Large intestine (tissue), 3 donors: Measurements from ENCODE around the gene CLIP1. TPM values are rescaled to one million over a fixed set of nuclear protein-coding genes. Genes with fewer than 3 reads are reported as not detected.
"Not testable (repeated sequence)": the region's sequence is repeated elsewhere in the genome, so short reads cannot be mapped to it uniquely, and the experiment has no call there.

Source experiments
- DNase-seq, 2 donors: peaks; one replicate each; pipeline versions ENCODE4 v3.0.0 to v3.0.0-alpha.2; 2013
- H3K27ac ChIP-seq: one replicate; pipeline ENCODE4 v1.5.1; 2013; ENCODE audit warnings: low read length
- H3K27me3 ChIP-seq: 2 replicates; pipeline ENCODE4 v1.6.1; 2013; ENCODE audit warnings: low read length; ENCODE audit not compliant: control insufficient read depth, insufficient read depth
- H3K36me3 ChIP-seq: 2 replicates; pipeline ENCODE4 v1.6.1; 2013; ENCODE audit warnings: low read length; ENCODE audit not compliant: control insufficient read depth, insufficient read depth
- H3K4me1 ChIP-seq: one replicate; pipeline ENCODE4 v1.6.1; 2013; ENCODE audit warnings: low read length; ENCODE audit not compliant: control insufficient read depth, insufficient read depth
- H3K4me3 ChIP-seq: one replicate; pipeline ENCODE4 v1.5.1; 2013; ENCODE audit warnings: low read length
- H3K9me3 ChIP-seq: one replicate; pipeline ENCODE4 v1.6.1; 2013; ENCODE audit warnings: mild to moderate bottlenecking, low read depth, low read length, moderate library complexity; ENCODE audit not compliant: control insufficient read depth
- WGBS: methylation state at CpG from one replicate; pipeline ENCODE4 v1.1.5; 2013; ENCODE audit warnings: low lambda C conversion rate; ENCODE audit not compliant: insufficient coverage; 5-methylcytosine and 5-hydroxymethylcytosine counted together
- polyA plus RNA-seq: library from polyadenylated mRNA; unstranded; fragments of 120-200 nt; gene quantifications from one replicate; pipeline ENCODE4 v1.2.1, GENCODE V29; 2013

Gene CLIP1
- polyA plus RNA-seq, 1 donor = 37.3 TPM

DNA sequence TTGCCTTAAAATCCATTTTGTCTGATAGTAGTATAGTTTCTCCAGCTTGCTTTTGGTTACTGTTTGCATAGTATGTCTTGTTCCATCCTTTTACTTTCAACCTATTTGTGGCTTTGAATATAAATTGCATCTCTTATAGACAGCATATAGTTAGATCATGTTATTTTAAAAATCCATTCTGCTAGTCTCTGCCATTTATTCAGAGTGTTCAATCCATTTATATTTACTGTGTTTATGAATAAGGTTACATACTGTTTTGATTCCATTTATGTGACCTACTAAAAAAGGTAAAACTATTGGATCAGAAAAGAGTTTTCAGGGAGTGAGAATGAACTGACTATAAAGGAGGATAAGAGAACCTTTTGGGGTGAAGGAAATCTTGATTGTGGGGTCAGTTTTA, 126.6 kb downstream of the CLIP1 start:
- Histone ChIP-seq H3K27ac (no peak overlapping the region), H3K9me3 (no peaks in the 10 kb centered on the region), H3K4me1 (no peaks in the 10 kb centered on the region), H3K4me3 (no peak overlapping the region), H3K27me3 (no peaks in the 10 kb centered on the region), H3K36me3 (peaks cover 30% of the 10 kb centered on the region)
- no peak for DNase-seq

DNA sequence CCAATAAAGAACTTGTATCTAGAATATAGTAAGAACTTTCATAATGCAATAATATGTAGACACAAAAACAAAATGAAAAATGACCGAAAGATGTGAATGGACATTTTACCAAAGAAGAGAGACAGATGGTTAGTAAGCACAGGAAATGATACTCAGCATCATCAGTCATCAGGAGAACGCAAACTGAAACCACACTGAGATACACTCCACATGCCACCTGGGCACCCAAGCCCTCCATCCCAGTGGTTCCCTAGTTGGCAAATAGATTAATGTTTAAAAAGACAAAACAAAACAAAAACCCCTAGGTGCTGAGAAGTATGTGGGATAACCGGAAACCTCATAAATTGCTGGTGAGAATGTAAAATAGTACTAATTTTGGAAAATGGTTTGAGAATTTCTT, 129.4 kb downstream of the CLIP1 start:
- Histone ChIP-seq H3K4me1 (no peaks in the 10 kb centered on the region), H3K9me3 (no peaks in the 10 kb centered on the region), H3K27ac (no peak overlapping the region), H3K4me3 (no peak overlapping the region), H3K27me3 (no peaks in the 10 kb centered on the region), H3K36me3 (peaks cover 21% of the 10 kb centered on the region)
- 80% methylated on average over 1 of the region's 3 CpGs for WGBS
- no peak for DNase-seq

DNA sequence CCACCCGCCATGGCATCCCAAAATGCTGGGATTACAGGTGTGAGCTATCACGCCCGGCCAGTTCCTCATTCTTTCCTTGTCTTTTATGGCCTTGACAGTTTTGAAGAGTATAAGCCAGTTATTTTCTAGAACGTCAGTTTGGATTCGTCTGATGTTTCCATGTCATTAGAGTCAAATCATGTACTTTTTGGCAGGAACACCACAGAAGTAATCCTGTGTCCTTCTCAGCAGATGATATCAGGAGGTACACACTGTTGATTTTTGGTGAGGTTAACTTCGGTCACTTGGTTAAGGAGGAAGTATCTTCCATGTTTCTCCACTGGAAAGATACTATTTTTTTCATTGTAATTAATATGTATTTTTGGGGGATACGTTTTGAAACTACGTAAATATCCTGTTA, 131.0 kb downstream of the CLIP1 start:
- Histone ChIP-seq H3K4me3 (no peak overlapping the region), H3K4me1 (no peaks in the 10 kb centered on the region), H3K36me3 (peaks cover 12% of the 10 kb centered on the region), H3K27me3 (no peaks in the 10 kb centered on the region), H3K27ac (no peak overlapping the region), H3K9me3 (no peaks in the 10 kb centered on the region)
- DNase-seq = no peak
- 100% methylated on average over 2 of the region's 8 CpGs for WGBS

DNA sequence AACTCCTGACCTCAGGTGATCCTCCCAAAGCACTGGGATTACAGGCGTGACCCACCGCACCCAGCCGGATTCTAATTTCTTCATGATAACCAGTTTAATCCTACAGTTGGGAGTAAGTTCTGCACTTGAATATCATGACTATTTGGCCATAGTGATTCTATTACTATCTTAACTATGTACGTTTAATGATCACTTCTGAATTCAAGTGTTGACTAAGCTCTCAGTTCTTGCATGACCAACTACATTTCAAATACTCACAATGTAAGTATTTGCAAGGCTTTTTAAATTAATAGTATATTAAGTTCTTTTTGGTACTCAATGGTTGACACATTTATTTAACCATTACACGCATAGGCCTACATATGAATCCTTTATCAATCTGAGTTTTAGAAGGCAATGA, 138.8 kb downstream of the CLIP1 start:
- no peak for DNase-seq
- H3K9me3 ChIP-seq = no peaks in the 10 kb centered on the region
- 100% methylated on average over 2 of the region's 5 CpGs for WGBS
- H3K27me3 ChIP-seq = no peaks in the 10 kb centered on the region
- no peak overlapping the region for H3K4me3 ChIP-seq
- no peak overlapping the region for H3K27ac ChIP-seq
- no peaks in the 10 kb centered on the region for H3K4me1 ChIP-seq
- peaks cover 20% of the 10 kb centered on the region for H3K36me3 ChIP-seq

DNA sequence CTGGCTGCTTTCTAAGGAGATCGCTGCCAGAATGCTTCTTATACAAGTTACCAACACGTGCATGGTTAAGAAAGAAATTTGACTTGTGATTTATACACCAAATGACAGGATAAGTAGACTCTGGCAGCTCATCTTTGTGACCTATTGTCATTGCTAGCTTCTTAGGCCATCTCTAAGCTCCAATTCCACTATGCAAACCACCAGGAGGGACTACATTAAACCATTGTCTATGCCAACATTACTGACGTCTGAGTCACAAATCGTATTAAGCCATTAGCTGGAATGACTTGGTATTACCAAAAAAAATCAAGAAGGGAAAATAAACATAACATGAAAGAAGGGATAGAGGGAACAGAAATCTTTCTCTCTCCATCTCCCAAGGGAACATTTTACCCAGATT, 140.4 kb downstream of the CLIP1 start:
- no peak for DNase-seq
- no peak overlapping the region for H3K27ac ChIP-seq
- WGBS = 39% methylated on average over 2 of the region's 4 CpGs
- peaks cover 28% of the 10 kb centered on the region for H3K36me3 ChIP-seq
- H3K9me3 ChIP-seq = no peaks in the 10 kb centered on the region
- H3K4me1 ChIP-seq = no peaks in the 10 kb centered on the region
- H3K4me3 ChIP-seq = no peak overlapping the region
- no peaks in the 10 kb centered on the region for H3K27me3 ChIP-seq

DNA sequence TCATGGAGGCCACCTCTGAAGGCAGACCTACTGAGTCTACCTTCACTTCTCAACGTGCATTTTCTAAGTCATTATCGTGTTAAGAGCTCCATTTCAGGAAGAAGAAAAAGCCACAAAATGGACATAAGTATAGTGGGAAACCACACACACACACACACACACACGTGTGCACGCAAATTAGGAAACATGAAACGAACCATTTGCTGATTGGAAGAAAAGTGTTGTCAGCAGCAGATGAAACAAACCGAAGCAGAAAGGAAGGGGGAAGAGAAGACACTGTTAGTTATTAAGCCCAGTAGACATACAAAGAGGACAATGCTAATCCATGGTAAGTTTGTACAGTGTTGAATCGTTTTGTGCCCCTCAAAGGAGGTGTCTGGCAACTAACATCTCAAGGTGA, 146.2 kb downstream of the CLIP1 start:
- no peak overlapping the region for H3K4me3 ChIP-seq
- WGBS = 100% methylated on average over 1 of the region's 7 CpGs
- no peaks in the 10 kb centered on the region for H3K9me3 ChIP-seq
- H3K27me3 ChIP-seq = no peaks in the 10 kb centered on the region
- DNase-seq = no peak
- H3K27ac ChIP-seq = no peak overlapping the region
- peaks cover 30% of the 10 kb centered on the region for H3K36me3 ChIP-seq
- H3K4me1 ChIP-seq = no peaks in the 10 kb centered on the region

DNA sequence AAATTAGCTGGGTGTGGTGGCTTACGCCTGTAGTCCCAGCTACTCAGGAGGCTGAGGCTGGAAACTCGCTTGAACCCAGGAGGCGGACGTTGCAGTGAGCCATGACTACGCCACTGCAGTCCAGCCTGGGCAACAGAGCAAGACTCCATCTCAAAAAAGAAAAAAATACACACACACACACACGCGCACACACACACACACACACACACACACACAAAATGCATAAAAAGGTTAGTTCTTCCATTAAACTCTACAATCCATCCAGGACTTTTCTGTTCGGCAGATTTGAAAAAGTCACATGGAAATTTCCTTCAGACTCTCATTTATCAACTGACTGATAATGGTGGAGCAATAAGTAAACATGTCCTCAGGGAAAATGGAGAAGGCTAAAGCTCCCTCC, 147.0 kb downstream of the CLIP1 start:
- no peaks in the 10 kb centered on the region for H3K4me1 ChIP-seq
- H3K4me3 ChIP-seq = no peak overlapping the region
- H3K27ac ChIP-seq = no peak overlapping the region
- peaks cover 27% of the 10 kb centered on the region for H3K36me3 ChIP-seq
- H3K9me3 ChIP-seq = no peaks in the 10 kb centered on the region
- no peaks in the 10 kb centered on the region for H3K27me3 ChIP-seq
- WGBS = 80% methylated on average over 1 of the region's 8 CpGs
- DNase-seq = no peak

DNA sequence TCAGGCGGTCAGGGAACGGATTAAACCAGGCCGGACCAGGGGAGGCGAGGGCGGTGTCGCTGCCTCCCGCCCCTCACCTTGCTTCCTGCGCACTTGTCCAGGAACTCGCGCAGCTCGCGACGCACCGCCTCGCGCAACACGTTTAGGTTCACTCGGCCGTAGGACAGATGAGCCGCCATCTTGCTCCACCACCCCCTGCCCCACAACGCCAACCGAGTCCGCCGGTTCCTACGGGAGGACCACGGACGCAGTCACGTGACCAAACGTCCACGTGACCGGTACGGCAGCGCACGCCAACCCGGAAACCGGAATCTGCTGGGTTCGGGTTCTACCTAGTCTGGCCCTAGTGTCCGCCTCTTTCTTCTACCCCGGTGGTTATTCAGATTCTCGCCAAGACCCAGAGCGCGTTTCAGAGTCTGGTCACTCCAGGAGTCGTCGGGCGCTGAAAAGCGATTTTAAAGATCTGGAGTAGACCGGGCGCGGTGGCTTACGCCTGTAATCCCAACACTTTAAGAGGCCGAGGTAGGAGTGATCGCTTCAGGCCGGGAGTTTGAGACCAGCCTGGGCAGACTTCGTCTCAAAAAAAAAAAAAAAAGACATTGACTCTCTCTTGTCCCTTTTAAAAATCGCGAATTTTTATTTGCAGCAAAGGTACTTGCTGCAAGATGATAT, 156.1 kb downstream of the CLIP1 start, which contains the start of gene VPS33A:
TSS of gene VPS33A (minus strand) at position 265 of the 672 bp plus-strand sequence. CDS start at position 179, 86 bp downstream.
- Histone ChIP-seq H3K4me3 (peak within 1 kb of the TSS; percentile 92), H3K27me3 (no peaks in the 10 kb centered on the region), H3K27ac (peak within 1 kb of the TSS; percentile 77), H3K9me3 (no peaks in the 10 kb centered on the region), H3K36me3 (peaks cover 10% of the 10 kb centered on the region), H3K4me1 (no peaks in the 10 kb centered on the region)
- WGBS = no CpG with 5 or more reads among the region's 56 CpGs
- DNase-seq = peak; percentile 99

DNA sequence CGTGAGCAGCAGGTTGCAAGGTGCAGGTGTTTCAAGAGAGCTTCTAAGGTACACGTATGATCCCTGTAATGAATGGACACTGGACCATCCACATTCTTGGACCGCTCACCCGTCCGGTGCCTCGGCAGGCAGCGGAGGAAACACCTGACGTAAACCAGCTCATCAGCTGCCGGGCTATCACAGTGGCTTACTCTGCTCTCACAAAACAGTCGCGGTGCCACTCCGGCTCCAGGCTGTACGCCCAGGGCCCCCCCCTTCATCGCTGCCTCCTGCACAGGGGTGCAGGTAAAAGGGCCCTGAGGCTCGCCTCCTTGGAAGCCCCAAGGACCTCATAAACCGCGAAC, 156.6 kb downstream of the CLIP1 start:
- H3K27me3 ChIP-seq = no peaks in the 10 kb centered on the region
- peak overlapping the region; percentile 77 for H3K27ac ChIP-seq
- H3K9me3 ChIP-seq = no peaks in the 10 kb centered on the region
- peaks cover 15% of the 10 kb centered on the region for H3K36me3 ChIP-seq
- WGBS = no CpG with 5 or more reads among the region's 17 CpGs
- DNase-seq = peak in 1 of 2 donors; percentile 19
- peak overlapping the region; percentile 92 for H3K4me3 ChIP-seq
- no peaks in the 10 kb centered on the region for H3K4me1 ChIP-seq

DNA sequence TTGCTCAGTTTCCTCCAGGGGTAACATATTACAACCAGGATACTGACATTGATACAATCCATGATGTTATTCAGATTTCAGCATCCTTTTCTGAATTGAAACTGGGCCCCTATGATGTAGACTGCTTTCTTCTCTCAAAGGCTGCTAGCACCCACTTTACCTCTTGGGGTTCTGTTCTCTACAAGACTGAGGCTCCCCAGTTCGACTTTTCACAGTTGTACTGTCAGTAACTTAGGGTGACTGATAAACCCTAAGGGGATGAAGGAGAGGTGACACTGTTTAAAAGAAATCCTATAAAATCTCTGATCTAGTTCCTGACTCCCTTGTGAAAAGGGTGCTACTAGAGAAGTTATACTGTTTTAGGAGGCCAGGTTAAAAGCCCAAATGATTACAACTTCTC, 157.0 kb downstream of the CLIP1 start:
- H3K4me3 ChIP-seq = peak overlapping the region; percentile 92
- no peak for DNase-seq
- no peaks in the 10 kb centered on the region for H3K9me3 ChIP-seq
- no peaks in the 10 kb centered on the region for H3K27me3 ChIP-seq
- peaks cover 15% of the 10 kb centered on the region for H3K36me3 ChIP-seq
- peak overlapping the region; percentile 77 for H3K27ac ChIP-seq
- no CpG with 5 or more reads among the region's 1 CpG for WGBS
- H3K4me1 ChIP-seq = no peaks in the 10 kb centered on the region

DNA sequence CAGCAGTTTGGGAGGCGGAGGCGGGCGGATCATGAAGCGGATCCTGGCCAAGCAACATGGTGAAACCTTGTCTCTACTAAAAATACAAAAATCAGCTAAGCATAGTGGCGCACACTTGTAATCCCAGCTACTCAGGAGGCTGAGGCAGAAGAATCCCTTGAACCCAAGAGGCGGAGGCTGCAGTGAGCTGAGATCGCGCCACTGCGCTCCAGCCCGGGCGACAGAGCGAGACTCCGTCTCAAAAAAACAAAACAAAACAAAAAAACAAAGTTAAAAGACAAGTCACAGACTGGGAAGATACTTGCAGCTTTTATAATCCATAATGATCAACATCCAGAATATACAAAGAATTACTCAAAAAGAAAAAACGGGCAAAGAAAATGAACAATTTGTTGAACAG, 161.7 kb downstream of the CLIP1 start:
- not testable (repeated sequence) for H3K27me3 ChIP-seq, H3K9me3 ChIP-seq, H3K4me1 ChIP-seq, DNase-seq, H3K27ac ChIP-seq, H3K4me3 ChIP-seq
- no CpG with 5 or more reads among the region's 14 CpGs for WGBS
- peaks cover 45% of the 10 kb centered on the region for H3K36me3 ChIP-seq
